22Rv1 (cell line): ENCODE results near the gene ATXN7L3B.

Experiments used
- ZFX ChIP-seq: fragments of 450-650 bp; IDR thresholded peaks from 2 replicates; pipeline ENCODE4 v1.6.1; 2017; ENCODE audit warnings: antibody characterized with exemption, borderline replicate concordance
- TF ChIP-seq, protein P1 (sequence below): fragments of 450-650 bp; IDR thresholded peaks from 2 replicates; pipeline ENCODE4 v1.5.1; 2017; ENCODE audit warnings: mild to moderate bottlenecking

DNA sequence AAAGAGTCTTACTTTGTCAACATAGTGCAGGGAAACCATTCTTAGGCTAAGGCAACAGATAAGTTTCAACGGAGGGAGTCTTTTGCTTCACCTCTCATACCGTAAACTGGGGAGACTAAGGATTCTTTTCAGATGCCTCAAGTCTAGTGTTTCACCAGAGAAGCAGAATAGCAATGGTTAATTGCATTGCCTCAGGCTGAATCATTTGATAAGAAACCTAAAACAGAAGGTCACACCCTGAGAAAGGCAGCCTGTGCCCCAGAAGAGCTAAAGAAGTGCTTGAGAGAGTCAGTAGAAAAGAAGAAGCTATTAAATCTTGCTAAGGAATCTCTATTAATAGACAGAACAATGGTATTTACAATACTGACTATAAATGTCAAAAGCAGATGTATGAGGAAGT is 21.8 kb upstream of the ATXN7L3B start:
- TF ChIP-seq, protein P1, sequence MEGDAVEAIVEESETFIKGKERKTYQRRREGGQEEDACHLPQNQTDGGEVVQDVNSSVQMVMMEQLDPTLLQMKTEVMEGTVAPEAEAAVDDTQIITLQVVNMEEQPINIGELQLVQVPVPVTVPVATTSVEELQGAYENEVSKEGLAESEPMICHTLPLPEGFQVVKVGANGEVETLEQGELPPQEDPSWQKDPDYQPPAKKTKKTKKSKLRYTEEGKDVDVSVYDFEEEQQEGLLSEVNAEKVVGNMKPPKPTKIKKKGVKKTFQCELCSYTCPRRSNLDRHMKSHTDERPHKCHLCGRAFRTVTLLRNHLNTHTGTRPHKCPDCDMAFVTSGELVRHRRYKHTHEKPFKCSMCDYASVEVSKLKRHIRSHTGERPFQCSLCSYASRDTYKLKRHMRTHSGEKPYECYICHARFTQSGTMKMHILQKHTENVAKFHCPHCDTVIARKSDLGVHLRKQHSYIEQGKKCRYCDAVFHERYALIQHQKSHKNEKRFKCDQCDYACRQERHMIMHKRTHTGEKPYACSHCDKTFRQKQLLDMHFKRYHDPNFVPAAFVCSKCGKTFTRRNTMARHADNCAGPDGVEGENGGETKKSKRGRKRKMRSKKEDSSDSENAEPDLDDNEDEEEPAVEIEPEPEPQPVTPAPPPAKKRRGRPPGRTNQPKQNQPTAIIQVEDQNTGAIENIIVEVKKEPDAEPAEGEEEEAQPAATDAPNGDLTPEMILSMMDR: no peak
- no peak for TF ChIP-seq ZFX
